GM19025 (cell line): ENCODE data around the gene POTEE.
"Not testable (repeated sequence)": the region's sequence is repeated elsewhere in the genome, so short reads cannot be mapped to it uniquely, and the experiment has no call there.

Experiments used
- ATAC-seq: cut with Tn5 transposase; IDR thresholded peaks from one replicate; pipeline ENCODE4 v1.9.1; 2021; ENCODE audit warnings: mild to moderate bottlenecking, low read depth, moderate library complexity; ENCODE audit not compliant: unreplicated experiment

The POTEE gene

DNA sequence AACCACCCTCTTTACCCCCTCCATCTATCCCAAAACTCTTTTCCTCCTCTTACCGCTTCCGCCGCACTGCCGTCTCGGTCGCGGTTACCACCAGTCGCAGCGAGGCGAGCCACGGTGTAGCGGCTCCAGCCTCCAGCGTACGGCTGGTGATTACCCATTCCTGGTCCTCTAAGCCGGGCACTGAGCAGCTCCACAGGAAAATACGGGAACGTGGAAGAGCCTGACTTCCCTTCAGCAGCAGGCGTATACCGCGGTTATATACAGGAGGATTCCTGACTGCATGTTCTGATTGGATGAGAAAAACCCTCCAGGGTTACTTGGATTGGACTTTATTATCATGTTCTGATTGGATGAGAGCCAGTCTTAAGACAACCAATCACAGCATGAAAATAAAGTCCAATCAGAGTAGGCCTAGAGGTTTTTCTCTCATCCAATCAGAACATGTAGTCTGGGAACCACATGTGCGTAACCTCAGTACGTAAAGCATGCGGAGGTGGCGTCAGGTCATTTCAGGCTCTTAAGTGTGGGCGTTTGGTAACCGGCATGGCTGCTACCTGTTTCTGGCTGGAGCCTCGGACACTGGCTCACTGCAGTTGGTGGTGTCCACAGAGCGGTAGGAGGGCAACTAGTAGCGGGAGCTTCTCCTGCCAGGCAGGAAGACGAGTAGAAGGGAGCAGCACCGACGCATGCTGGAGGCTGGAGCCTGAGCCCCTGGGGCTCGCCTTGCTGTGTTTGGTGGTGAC is at the start of gene POTEE:
POTEE (plus strand) TSS at position 507 of the 743 bp plus-strand sequence. CDS start 8,867 bp downstream, outside the sequence.
- ATAC-seq = not testable (repeated sequence)

DNA sequence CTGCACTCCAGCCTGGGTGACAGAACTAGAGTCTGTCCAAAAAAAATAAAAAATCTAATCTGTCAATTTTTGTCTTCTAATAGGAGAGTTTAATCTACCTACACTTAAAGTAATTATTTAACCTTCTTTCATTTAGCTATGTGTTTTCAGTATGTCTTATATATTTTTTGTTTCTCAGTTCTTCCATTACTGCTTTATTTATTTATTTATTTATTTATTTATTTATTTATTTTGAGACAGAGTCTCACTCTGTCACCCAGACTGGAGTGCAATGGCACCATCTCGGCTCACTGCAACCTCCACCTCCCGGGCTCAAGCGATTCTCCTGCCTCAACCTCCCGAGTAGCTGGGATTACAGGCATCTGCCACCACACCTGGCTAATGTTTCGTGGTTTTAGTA is 43.8 kb upstream of the POTEE start:
- not testable (repeated sequence) for ATAC-seq

DNA sequence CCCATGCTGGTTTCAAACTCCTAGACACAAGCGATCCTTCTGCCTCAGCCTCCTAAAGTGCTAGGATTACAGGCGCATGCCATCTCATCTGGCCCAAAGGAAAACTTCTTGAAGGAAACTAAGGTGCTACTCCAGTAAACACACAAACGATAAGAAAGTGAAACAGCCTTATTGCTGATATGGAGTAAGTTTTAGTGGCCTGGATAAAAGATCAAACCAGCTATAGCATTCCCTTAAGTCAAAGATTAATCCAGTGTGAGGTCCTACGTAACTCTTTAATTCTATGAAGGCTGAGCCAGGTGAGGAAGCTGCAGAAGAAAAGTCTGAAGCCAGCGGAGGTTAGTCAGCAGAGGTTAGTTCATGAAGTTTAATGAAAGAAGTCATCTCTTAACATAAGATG is 40.8 kb upstream of the POTEE start:
- no peak for ATAC-seq

DNA sequence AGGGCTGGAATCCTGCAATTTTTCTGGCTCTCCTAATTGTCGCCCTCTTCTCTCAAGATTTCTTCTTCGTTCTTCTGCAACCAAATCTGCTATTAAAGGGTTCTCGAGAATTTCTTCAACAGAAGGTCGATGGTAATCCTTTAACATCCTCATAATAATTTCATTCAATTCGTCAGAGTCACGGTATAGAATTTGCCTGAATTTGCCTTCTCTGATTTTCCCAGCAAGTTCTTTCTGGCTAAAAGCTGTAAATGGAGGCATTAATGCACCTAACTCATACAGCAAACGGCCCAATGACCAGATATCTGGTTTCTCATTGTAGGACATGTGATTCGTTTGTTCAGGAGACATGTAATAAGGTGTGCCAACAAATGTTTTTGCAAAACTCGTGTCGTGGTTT is 31.3 kb upstream of the POTEE start:
- not testable (repeated sequence) for ATAC-seq

DNA sequence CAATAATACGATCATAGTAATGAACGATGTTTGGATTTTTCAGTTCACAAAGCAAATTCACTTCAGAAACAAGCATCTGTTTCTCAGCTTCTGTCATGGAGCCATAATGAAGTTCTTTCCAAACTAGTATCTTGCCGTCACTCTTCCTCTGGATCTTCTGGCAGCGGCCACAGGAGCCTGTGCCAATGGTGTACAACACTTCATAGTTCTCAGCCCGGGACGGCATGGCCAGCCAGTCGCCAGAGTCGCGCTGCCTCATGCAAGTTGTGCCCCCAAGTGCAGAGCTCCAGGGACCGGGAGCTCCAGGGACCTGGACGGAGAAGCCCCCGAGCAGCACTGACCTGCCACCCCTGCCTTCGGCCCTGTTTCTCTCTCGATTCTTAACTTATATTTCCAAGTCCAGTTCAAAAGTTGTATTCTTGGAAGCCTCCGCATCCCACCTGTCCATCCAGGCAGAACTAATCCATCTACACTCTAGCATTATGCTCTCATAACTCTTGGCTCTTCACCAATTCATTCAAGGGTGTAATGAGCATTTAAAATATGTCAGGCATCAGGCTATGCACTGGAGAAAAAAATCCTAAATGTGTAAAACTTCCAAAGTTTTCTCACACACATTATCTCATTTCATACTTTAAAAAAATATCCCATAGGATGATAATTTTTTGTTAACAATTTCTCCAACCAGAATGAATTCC is 30.5 kb upstream of the POTEE start:
- ATAC-seq = not testable (repeated sequence)

DNA sequence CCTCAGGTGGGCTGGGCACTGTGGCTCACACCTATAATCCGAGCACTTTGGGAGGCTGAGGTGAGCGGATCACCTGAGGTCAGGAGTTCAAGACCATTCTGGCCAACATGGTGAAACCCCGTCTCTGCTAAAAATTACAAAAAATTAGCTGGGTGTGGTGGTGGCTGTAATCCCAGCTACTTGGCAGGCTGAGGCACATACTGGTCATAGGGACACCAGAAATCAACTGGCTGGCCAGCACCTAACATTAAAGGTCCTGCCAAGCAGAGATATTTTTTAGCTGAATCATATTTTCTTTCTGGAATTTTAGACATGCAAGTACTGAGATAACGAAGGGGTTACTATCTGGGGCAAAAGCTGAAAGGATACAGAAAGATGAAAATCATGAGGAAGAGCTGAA is 27.9 kb upstream of the POTEE start:
- ATAC-seq = not testable (repeated sequence)

DNA sequence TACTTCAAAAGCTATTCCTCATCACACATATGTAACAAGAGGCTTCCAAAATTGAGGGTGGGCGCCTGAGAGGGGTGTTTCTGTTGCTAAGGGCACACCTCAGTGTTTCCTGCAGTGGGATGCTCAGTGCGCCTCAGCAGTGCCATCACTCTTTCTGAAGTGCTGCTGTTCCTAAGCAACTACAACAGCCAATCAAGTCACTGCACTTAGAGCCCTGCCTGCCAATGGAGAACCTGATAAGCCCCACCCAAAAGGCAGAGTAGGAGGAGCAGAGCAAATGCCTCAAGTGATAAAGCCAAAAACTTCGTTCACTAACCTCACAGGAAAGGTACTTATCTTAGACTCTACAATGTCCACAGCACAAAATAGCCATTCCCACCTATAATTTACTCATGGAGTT is 15.9 kb upstream of the POTEE start:
- not testable (repeated sequence) for ATAC-seq

DNA sequence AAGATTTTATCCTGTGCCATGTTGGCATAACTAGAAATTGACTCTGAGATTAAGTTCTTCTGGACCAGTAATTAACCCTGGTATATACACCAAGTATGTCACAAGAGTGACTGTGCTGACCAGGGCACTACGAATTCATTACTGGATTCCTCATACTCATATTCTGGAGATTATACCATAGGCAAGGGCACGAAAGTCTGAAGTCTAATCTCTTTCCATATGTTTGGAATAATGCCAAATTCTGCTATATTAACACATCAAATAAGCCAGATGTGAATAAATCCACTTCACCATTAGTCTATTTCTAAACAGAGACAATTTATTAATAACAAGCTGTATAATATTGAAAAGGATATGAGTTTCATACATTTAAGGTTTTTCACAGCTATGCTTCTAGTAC is 13.2 kb upstream of the POTEE start:
- not testable (repeated sequence) for ATAC-seq

DNA sequence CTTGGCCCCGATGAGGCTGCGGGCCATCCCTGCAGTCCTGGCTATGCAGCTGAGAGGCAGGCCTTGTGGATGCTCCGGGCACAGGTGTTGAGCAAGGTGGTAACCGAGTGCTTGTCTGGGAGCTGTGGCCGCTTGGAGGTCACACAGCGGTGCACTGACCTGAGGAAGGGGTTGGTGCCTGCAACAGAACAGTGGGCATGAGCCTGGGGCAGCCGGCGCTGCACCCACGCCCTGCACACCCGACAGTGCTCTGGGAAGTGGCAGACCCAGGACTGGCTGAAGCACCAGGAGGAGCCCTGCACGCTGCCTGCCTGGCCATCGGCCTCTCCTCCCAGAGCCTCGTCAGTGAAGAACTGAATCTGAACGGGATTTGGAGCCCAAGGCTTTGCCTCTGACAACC is 8.2 kb upstream of the POTEE start:
- ATAC-seq = no peak

DNA sequence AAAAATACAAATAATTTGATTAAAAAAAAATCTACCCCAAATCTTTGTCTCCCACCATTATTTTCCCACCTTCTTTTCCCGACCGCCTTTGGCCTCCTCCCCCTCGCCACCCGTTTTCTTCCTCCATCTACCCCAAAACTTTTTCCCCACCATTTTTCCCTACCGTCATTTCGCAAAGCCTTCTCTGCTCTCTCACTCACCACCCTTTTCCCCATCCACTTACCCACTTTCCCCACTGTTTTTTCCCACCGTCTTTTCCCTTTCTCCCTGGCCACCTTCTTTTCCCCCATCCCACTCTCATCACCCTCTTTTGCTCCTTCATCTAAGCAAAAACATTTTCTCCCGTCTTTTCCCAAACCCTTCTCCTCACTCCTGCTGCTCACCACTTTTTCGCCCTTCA is 1.5 kb upstream of the POTEE start:
- not testable (repeated sequence) for ATAC-seq

DNA sequence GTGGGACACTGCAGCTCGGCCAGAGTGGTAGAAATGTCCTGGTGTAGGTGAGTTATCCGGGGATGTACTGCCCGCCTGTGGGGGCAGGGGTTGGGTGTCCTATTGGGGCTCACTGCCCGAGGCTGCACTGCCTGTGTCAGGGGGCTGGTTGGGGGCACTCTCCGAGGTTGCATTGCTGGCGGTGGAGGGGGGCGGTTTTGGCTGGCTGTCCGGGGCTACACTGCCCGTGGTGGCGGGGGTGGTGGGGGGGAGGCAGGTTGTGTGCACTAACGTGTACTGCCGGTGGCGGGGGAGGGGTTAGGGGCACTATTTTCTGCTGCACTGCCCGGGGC is 403 bp downstream of the POTEE start:
- ATAC-seq = not testable (repeated sequence)

DNA sequence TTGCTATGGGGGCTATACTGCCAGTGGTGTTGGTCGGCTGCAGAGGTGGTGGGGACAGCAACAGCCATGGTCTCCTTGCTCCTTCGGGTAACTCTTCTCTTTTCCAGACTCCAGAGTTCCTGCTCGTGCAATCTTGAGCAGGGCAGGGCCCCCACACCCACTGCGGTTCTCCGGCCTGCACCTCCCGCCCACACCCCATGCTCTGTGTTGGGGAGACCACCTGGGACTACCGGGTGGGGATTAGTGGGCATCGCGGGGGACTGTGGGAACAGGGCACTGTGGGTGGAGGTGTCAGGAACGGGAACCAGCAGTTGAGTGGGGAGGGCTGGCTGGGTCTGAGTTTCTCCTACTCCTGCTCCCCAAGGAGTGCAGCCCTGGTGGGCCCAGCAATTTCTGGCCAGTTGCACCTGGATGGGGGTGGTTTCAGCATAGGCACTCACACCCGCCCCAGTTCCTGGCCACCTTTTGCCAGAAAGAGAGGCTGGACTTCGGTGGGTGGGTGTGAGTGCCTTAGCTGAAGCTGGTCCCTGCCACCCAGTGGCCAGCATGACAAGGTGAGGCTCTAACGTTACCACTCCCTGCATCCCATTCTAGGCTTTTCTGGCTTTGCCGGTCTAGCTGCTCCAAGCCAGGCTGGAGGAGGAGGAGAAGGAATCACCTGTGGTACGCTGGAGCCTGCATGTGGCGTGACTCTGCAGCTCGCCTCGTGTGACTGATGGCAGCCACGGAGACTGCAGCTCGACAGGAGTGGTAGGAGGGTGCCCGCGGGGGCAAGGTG is 1.3 kb downstream of the POTEE start:
- ATAC-seq = not testable (repeated sequence)

DNA sequence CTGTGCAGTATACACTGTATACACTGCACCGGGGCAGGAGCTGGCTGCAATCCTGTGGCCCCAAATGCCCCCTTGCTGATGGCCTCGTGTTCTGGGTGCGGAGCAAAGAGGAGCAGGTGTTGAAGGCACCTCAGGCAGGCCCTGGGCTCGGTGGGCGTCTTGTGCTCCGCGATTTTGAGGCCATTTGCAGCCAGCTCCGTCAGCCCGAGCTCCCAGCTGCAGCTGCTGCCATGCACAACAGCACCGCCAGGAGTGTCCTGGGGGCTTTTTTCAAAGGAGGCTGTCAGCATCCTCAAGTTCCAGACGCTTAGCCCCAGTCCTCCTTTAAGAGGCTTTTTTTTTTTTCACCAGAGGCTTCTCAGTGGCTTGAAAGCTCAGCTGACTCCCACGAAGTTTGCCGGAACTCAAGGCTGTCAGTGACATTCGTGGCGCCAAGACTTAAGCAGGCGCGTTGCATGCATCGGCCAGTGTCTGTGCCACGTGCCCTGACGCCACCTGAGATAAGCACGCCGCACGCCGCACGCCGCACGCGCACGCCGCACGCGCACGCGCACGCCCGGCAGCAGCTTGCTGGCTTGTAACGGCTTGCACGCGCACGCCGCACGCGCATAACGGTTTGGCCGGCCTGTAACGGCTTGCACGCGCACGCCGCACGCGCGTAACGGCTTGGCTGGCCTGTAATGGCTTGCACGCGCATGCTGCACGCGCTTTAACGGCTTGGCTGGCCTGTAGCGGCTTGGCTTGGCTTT is 8.1 kb downstream of the POTEE start:
- not testable (repeated sequence) for ATAC-seq

DNA sequence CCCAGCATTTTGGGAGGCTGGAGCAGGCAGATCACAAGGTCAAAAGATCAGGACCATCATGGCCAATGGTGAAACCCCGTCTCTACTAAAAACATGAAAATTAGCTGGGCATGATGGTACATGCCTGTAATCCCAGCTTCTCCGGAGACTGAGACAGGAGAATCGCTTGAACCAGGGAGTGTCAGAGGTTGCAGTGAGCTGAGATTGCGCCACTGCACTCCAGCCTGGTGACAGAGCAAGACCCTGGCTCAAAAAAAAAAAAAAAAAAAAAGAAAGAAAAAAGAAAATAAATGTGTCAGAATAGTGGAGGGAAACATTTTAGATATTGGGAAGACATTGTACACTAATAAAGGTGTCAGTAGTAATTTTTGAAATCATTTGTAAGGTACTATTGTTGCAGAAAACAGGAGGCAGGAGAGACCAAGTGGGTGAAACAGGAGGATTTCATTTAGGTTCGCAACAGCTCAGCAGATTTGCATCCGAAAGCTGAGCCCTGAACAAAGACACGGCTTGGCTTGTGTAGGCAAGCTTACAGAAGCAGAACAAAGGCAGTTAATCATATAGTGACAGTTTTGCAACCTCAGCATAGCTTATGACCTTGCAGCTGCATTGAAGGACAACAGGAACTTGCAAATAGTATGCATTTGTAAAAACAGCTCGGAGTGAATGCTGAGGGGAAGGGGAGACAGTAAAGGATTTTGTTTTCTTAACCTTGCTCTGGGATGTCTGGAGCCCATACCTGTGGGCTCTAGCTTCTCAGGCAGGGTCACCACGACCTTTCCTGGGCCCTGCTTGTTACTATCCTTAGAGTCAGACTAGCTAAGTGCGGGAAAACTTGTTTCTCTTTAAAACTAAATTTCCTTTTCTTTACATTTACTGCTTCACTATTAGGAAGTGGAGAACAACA is 26.5 kb downstream of the POTEE start:
- not testable (repeated sequence) for ATAC-seq
